ENCODE results near the gene SMYD3.

DNA sequence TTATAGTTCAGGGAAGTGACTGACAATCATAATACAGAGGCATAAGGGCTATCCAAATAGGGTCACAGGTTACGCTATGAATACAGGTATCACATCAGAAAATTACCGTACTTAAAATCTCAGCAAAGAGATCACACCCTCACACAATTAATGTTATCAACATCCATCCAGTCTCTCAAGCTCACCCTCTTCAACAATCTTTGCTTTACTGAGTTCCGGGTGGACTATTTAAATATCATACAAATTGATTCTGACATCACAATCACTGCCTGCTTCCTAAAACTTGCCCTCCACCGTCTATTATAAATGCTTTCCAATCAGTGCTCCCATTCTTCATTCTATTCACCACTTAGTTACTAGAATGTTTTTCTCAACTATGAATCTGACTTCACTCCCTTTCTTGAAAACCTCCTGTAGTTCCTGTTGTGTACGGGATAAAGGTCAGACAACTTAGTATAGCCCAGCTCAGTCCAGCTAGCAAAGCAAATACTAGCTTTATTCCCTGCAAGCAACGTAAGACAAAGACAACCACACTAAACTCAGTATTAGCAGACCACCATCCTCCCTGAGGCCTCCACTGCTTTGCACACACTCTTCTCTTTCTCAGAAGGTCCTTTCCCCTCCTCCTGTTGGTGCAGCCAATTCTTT, 398.7 kb downstream of the SMYD3 start:
- no peak for TF ChIP-seq GABPA (tag; conservative IDR thresholded peaks at IDR 0.05; ENCODE audit: low read depth)
- TF ChIP-seq RFX7 (CRISPR knock-in tag; IDR thresholded peaks at IDR 0.05) = no peak
- TF ChIP-seq, protein P1, sequence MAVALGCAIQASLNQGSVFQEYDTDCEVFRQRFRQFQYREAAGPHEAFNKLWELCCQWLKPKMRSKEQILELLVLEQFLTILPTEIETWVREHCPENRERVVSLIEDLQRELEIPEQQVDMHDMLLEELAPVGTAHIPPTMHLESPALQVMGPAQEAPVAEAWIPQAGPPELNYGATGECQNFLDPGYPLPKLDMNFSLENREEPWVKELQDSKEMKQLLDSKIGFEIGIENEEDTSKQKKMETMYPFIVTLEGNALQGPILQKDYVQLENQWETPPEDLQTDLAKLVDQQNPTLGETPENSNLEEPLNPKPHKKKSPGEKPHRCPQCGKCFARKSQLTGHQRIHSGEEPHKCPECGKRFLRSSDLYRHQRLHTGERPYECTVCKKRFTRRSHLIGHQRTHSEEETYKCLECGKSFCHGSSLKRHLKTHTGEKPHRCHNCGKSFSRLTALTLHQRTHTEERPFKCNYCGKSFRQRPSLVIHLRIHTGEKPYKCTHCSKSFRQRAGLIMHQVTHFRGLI (CRISPR knock-in tag; IDR thresholded peaks at IDR 0.05) = no peak

All from K562 (cell line).